ENCODE data around the gene PPIL6.
A peak's percentile ranks its signal among the peaks of the same experiment; 100 is the strongest.

Gene PPIL6

GRCh38 chr6:109382576-109383437, 57.6 kb downstream of the PPIL6 start:
- TF ChIP-seq CTCF (IDR thresholded peaks at IDR 0.05; ENCODE audit: control extremely low read depth, extremely low read depth, low read depth, missing control alignments): peak; percentile 50
- CTCF ChIA-PET: interaction anchor here (0.6 to 6.5 kb wide), 38 partner anchors 9 to 841 kb away, joined by 3 to 111 read pairs (median 4); partner anchors contain the start of genes CEP57L1, MICAL1, PPIL6 and SESN1
- POLR2A ChIA-PET: interaction anchor here (0.8 to 2.4 kb wide), 5 partner anchors 10 to 100 kb away, joined by 3 to 15 read pairs (median 3); partner anchors contain the start of gene ZBTB24
- DNase-seq (ENCODE audit: extremely low spot score): peak; percentile 90

- TF ChIP-seq CTCF (IDR thresholded peaks at IDR 0.05; ENCODE audit: control extremely low read depth, extremely low read depth, low read depth, missing control alignments): no peak
- ChIA-PET POLR2A (interaction anchor here (0.8 to 2.4 kb wide), 5 partner anchors 9 to 101 kb away, joined by 3 to 15 read pairs (median 3); partner anchors contain the start of gene ZBTB24), CTCF (interaction anchor here (1.2 to 6.5 kb wide), 14 partner anchors 9 to 309 kb away, joined by 3 to 111 read pairs (median 6); partner anchors contain the start of gene MICAL1)
- DNase-seq (ENCODE audit: extremely low spot score): peak; percentile 93
Measured at GRCh38 chr6:109381747-109382575, 58.5 kb downstream of the PPIL6 start, which contains the start of gene CD164. TSS of gene CD164 (minus strand) at chr6:109382467. CDS start at chr6:109382378, 89 bp downstream.

- CTCF ChIA-PET: no interaction called here
- POLR2A ChIA-PET: no interaction called here
- DNase-seq (ENCODE audit: extremely low spot score): no peak
- no peak for TF ChIP-seq CTCF (IDR thresholded peaks at IDR 0.05; ENCODE audit: control extremely low read depth, extremely low read depth, low read depth, missing control alignments)
Measured at GRCh38 chr6:109381061-109381746, 59.2 kb downstream of the PPIL6 start.

GRCh38 chr6:109379711-109380110, 60.7 kb downstream of the PPIL6 start:
- DNase-seq (ENCODE audit: extremely low spot score): no peak
- TF ChIP-seq CTCF (IDR thresholded peaks at IDR 0.05; ENCODE audit: control extremely low read depth, extremely low read depth, low read depth, missing control alignments): no peak
- ChIA-PET POLR2A (no interaction called here), CTCF (interaction anchor here (1.0 to 1.7 kb wide), 5 partner anchors 9 to 80 kb away, joined by 3 to 5 read pairs (median 4); no protein-coding TSS in a partner anchor)

- DNase-seq (ENCODE audit: extremely low spot score): no peak
- CTCF ChIA-PET: interaction anchor here (1.0 to 1.2 kb wide), 2 partner anchors 15 to 345 kb away, joined by 3 read pairs; no protein-coding TSS in a partner anchor
- no peak for TF ChIP-seq CTCF (IDR thresholded peaks at IDR 0.05; ENCODE audit: control extremely low read depth, extremely low read depth, low read depth, missing control alignments)
- POLR2A ChIA-PET: no interaction called here
Measured at GRCh38 chr6:109377717-109378116, 62.7 kb downstream of the PPIL6 start.

Measured in GM10248 (cell line).